Body of pancreas (tissue), 4 donors: ENCODE measurements around the gene HBG2.

Experiments used
- POLR2A ChIP-seq, 3 donors: fragments of 450-650 bp; IDR thresholded peaks; one replicate each; pipeline ENCODE4 v1.6.1; 2016; ENCODE audit warnings: antibody characterized with exemption in 3 of 3, mild to moderate bottlenecking in 2 of 3
- TF ChIP-seq, protein P1 (sequence below), 7 experiments: fragments of 450-650 bp in 4 of 7; fragments of 200-600 bp in 3 of 7; sonication (generic) in 3 of 7; IDR thresholded peaks; one replicate each; pipeline ENCODE4 v1.5.1; 2016 to 2019; ENCODE audit warnings: antibody characterized with exemption in 7 of 7

DNA sequence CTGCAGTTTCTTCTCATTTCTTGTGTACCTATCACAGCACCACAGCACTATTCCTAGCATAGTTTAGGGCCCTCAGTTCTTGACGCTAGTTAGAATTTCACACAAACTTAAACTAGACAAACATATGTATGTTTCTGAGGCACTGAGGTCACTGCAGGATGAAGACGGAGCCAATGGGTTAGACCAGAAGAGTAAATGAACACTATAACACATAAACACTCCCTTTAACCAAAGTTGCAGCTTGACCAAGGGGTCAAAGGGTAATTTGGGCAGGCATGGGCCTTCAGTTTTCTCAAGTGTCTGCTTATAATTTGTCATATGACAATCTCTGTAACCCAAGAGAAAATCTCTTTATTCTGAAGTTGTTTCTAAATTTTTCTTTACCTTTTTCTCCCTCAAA, 28.0 kb upstream of the HBG2 start:
- TF ChIP-seq, protein P1, sequence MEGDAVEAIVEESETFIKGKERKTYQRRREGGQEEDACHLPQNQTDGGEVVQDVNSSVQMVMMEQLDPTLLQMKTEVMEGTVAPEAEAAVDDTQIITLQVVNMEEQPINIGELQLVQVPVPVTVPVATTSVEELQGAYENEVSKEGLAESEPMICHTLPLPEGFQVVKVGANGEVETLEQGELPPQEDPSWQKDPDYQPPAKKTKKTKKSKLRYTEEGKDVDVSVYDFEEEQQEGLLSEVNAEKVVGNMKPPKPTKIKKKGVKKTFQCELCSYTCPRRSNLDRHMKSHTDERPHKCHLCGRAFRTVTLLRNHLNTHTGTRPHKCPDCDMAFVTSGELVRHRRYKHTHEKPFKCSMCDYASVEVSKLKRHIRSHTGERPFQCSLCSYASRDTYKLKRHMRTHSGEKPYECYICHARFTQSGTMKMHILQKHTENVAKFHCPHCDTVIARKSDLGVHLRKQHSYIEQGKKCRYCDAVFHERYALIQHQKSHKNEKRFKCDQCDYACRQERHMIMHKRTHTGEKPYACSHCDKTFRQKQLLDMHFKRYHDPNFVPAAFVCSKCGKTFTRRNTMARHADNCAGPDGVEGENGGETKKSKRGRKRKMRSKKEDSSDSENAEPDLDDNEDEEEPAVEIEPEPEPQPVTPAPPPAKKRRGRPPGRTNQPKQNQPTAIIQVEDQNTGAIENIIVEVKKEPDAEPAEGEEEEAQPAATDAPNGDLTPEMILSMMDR (IDR thresholded peaks at IDR 0.05): no peak
- no peak for TF ChIP-seq POLR2A (IDR thresholded peaks at IDR 0.05)
